Liver (tissue), 9 donors: ENCODE results near the gene STXBP4. TPM values are rescaled to one million over a fixed set of nuclear protein-coding genes. Genes with fewer than 3 reads are reported as not detected.

ENCODE experiments used
- DNase-seq: peaks from one replicate; pipeline ENCODE4 v3.0.0-alpha.2; 2017; ENCODE audit warnings: low spot score
- H3K27ac ChIP-seq, 2 donors: one replicate each; pipeline ENCODE4 v1.7.0; 2013; ENCODE audit warnings: inconsistent platforms in 2 of 2, low read length in 2 of 2, control low read depth in 1 of 2, low read depth in 1 of 2, mild to moderate bottlenecking in 1 of 2
- H3K27me3 ChIP-seq, 4 donors: one replicate each; pipeline versions ENCODE4 v1.6.1 to v1.7.0; 2013; ENCODE audit warnings: low read length in 3 of 4, inconsistent platforms in 1 of 4, mild to moderate bottlenecking in 1 of 4, moderate library complexity in 1 of 4; ENCODE audit not compliant: control insufficient read depth in 4 of 4, insufficient read depth in 4 of 4
- H3K36me3 ChIP-seq, 4 donors: one replicate each; pipeline versions ENCODE4 v1.6.1 to v1.7.0; 2013; ENCODE audit warnings: low read length in 3 of 4, mild to moderate bottlenecking in 3 of 4, low read depth in 1 of 4, moderate library complexity in 1 of 4; ENCODE audit not compliant: control insufficient read depth in 4 of 4, insufficient read depth in 3 of 4
- H3K4me1 ChIP-seq, 4 donors: one replicate each; pipeline versions ENCODE4 v1.6.1 to v1.7.0; 2013; ENCODE audit warnings: low read length in 3 of 4, mild to moderate bottlenecking in 3 of 4, moderate library complexity in 1 of 4; ENCODE audit not compliant: control insufficient read depth in 4 of 4, insufficient read depth in 4 of 4
- H3K4me3 ChIP-seq, 3 donors: one replicate each; pipeline versions ENCODE4 v1.6.1 to v1.7.0; 2013; ENCODE audit warnings: low read length in 3 of 3, control low read depth in 1 of 3, low read depth in 1 of 3, mild to moderate bottlenecking in 1 of 3
- H3K9ac ChIP-seq, 2 donors: one replicate each; pipeline ENCODE4 v1.7.0; 2013; ENCODE audit warnings: low read length in 2 of 2, mild to moderate bottlenecking in 2 of 2, moderate library complexity in 2 of 2, control low read depth in 1 of 2, low read depth in 1 of 2
- H3K9me3 ChIP-seq, 4 donors: one replicate each; pipeline versions ENCODE4 v1.6.1 to v1.7.0; 2013; ENCODE audit warnings: low read length in 3 of 4; ENCODE audit not compliant: control insufficient read depth in 4 of 4
- EGR1 ChIP-seq, 2 donors: IDR thresholded peaks; 2 replicates each; pipeline ENCODE4 v1.6.1; 2016 to 2018; ENCODE audit warnings: antibody characterized with exemption in 2 of 2, low read depth in 2 of 2
- FOXA1 ChIP-seq: IDR thresholded peaks from 2 replicates; pipeline ENCODE4 v1.6.1; 2016; ENCODE audit warnings: antibody characterized with exemption
- GABPA ChIP-seq, 2 donors: IDR thresholded peaks in 1 of 2; conservative IDR thresholded peaks in 1 of 2; 2 replicates each; pipeline ENCODE4 v1.6.1; 2016; ENCODE audit warnings: antibody characterized with exemption in 2 of 2, mild to moderate bottlenecking in 1 of 2, moderate library complexity in 1 of 2
- HNF4A ChIP-seq, 2 donors: conservative IDR thresholded peaks; 2 replicates each; pipeline ENCODE4 v1.6.1; 2016; ENCODE audit warnings: antibody characterized with exemption in 2 of 2, mild to moderate bottlenecking in 2 of 2
- HNF4G ChIP-seq: IDR thresholded peaks from 2 replicates; pipeline ENCODE4 v1.6.1; 2016; ENCODE audit warnings: antibody characterized with exemption
- JUND ChIP-seq, 2 donors: IDR thresholded peaks; 2 replicates each; pipeline ENCODE4 v1.6.1; 2016; ENCODE audit warnings: antibody characterized with exemption in 2 of 2
- RAD21 ChIP-seq, 2 donors: IDR thresholded peaks; 2 replicates each; pipeline ENCODE4 v1.6.1; 2016; ENCODE audit warnings: antibody characterized with exemption in 2 of 2, mild to moderate bottlenecking in 2 of 2
- RXRA ChIP-seq, 2 donors: IDR thresholded peaks; 2 replicates each; pipeline ENCODE4 v1.6.1; 2017 to 2018; ENCODE audit warnings: antibody characterized with exemption in 2 of 2, mild to moderate bottlenecking in 1 of 2
- SP1 ChIP-seq: IDR thresholded peaks from 2 replicates; pipeline ENCODE4 v1.6.1; 2018; ENCODE audit warnings: antibody characterized with exemption, mild to moderate bottlenecking
- TAF1 ChIP-seq: conservative IDR thresholded peaks from 2 replicates; pipeline ENCODE4 v1.6.1; 2016; ENCODE audit warnings: antibody characterized with exemption, mild to moderate bottlenecking
- WGBS: extraction: QIAGEN DNeasy Blood & Tissue Kit; methylation state at CpG from one replicate; pipeline ENCODE4 v1.1.7; 2013; 5-methylcytosine and 5-hydroxymethylcytosine counted together
- polyA plus RNA-seq, 2 donors: library from polyadenylated mRNA; stranded (reverse) in 1 of 2; unstranded in 1 of 2; fragments of 200-250 nt in 1 of 2; fragments of >200 nt in 1 of 2; fragmentation: Nextera tagmentation in 1 of 2; extraction: Ambion mirVana in 1 of 2; gene quantifications; one replicate each; pipeline versions ENCODE4 v1.2.1 to v1.2.3, GENCODE V29; 2013 to 2015
- total RNA-seq, 2 donors: library from RNA; depleted of rRNA; stranded (reverse); fragments of >200 nt; gene quantifications; one replicate each; pipeline ENCODE4 v1.2.3, GENCODE V29; 2014
- TF ChIP-seq, protein P1 (sequence below): fragments of 150-350 bp; IDR thresholded peaks from 2 replicates; pipeline ENCODE4 v1.5.1; 2017; ENCODE audit warnings: improper control_type of control experiment, low read depth, low read length; ENCODE audit not compliant: missing input control
- TF ChIP-seq, protein P2 (sequence below): IDR thresholded peaks from 2 replicates; pipeline ENCODE4 v1.6.1; 2016; ENCODE audit warnings: antibody characterized with exemption
- TF ChIP-seq, protein P3 (sequence below): IDR thresholded peaks from 2 replicates; pipeline ENCODE4 v1.6.1; 2016; ENCODE audit warnings: antibody characterized with exemption, mild to moderate bottlenecking
- TF ChIP-seq, protein P4 (sequence below): IDR thresholded peaks from 2 replicates; pipeline ENCODE4 v1.6.1; 2016; ENCODE audit warnings: antibody characterized with exemption
- donor health status: healthy.
- donor health status: healthy.
- donor health status: healthy.
- donor health status: healthy.
- donor health status: healthy.

The STXBP4 gene
- total and polyA plus RNA-seq, 4 donors = 1.5 to 12.6 (median 3.5) TPM

DNA sequence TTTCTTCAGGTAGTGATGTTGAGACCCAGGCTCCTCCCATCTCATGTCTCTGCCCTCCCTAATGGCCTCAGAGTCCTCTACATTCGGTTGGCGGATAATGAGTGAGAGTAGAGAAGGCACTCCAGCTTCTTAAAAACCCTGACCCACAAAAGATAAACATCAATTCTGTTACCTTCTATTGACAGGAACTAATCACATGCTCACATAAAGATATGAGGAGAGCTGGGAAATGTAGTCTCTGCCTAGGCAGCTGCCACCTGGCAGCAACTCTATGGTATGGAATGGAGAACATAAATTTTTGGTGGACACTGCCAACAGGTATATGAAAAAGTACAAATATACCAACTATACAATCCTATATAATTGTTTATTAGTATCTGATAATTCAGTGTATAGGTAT lies 185.5 kb downstream of the STXBP4 start:
- Histone ChIP-seq H3K4me3 (no peak overlapping the region), H3K9ac (no peak overlapping the region), H3K27me3 (no peaks in the 10 kb centered on the region), H3K4me1 (peaks cover 0 to 32% (median 27%) of the 10 kb centered on the region in 4 donors), H3K9me3 (no peaks in the 10 kb centered on the region), H3K27ac (no peak overlapping the region), H3K36me3 (no peaks in the 10 kb centered on the region)
- WGBS = 79% methylated on average over 2 of the region's 2 CpGs
- no peak for DNase-seq
- TF ChIP-seq HNF4A (conservative IDR thresholded peaks at IDR 0.05) = no peak
- TF ChIP-seq EGR1 (IDR thresholded peaks at IDR 0.05; ENCODE audit: low read depth in 2 of 2) = no peak
- no peak for TF ChIP-seq JUND (IDR thresholded peaks at IDR 0.05)
- no peak for TF ChIP-seq RXRA (IDR thresholded peaks at IDR 0.05)
- TF ChIP-seq FOXA1 = no peak
- TF ChIP-seq, protein P1, sequence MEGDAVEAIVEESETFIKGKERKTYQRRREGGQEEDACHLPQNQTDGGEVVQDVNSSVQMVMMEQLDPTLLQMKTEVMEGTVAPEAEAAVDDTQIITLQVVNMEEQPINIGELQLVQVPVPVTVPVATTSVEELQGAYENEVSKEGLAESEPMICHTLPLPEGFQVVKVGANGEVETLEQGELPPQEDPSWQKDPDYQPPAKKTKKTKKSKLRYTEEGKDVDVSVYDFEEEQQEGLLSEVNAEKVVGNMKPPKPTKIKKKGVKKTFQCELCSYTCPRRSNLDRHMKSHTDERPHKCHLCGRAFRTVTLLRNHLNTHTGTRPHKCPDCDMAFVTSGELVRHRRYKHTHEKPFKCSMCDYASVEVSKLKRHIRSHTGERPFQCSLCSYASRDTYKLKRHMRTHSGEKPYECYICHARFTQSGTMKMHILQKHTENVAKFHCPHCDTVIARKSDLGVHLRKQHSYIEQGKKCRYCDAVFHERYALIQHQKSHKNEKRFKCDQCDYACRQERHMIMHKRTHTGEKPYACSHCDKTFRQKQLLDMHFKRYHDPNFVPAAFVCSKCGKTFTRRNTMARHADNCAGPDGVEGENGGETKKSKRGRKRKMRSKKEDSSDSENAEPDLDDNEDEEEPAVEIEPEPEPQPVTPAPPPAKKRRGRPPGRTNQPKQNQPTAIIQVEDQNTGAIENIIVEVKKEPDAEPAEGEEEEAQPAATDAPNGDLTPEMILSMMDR = no peak
- TF ChIP-seq GABPA (IDR thresholded peaks at IDR 0.05 in 1 of 2, conservative IDR thresholded peaks at IDR 0.05 in 1 of 2) = no peak
- TF ChIP-seq HNF4G = no peak
- TF ChIP-seq TAF1 = no peak
- TF ChIP-seq, protein P2, sequence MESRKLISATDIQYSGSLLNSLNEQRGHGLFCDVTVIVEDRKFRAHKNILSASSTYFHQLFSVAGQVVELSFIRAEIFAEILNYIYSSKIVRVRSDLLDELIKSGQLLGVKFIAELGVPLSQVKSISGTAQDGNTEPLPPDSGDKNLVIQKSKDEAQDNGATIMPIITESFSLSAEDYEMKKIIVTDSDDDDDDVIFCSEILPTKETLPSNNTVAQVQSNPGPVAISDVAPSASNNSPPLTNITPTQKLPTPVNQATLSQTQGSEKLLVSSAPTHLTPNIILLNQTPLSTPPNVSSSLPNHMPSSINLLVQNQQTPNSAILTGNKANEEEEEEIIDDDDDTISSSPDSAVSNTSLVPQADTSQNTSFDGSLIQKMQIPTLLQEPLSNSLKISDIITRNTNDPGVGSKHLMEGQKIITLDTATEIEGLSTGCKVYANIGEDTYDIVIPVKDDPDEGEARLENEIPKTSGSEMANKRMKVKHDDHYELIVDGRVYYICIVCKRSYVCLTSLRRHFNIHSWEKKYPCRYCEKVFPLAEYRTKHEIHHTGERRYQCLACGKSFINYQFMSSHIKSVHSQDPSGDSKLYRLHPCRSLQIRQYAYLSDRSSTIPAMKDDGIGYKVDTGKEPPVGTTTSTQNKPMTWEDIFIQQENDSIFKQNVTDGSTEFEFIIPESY = no peak
- TF ChIP-seq, protein P3, sequence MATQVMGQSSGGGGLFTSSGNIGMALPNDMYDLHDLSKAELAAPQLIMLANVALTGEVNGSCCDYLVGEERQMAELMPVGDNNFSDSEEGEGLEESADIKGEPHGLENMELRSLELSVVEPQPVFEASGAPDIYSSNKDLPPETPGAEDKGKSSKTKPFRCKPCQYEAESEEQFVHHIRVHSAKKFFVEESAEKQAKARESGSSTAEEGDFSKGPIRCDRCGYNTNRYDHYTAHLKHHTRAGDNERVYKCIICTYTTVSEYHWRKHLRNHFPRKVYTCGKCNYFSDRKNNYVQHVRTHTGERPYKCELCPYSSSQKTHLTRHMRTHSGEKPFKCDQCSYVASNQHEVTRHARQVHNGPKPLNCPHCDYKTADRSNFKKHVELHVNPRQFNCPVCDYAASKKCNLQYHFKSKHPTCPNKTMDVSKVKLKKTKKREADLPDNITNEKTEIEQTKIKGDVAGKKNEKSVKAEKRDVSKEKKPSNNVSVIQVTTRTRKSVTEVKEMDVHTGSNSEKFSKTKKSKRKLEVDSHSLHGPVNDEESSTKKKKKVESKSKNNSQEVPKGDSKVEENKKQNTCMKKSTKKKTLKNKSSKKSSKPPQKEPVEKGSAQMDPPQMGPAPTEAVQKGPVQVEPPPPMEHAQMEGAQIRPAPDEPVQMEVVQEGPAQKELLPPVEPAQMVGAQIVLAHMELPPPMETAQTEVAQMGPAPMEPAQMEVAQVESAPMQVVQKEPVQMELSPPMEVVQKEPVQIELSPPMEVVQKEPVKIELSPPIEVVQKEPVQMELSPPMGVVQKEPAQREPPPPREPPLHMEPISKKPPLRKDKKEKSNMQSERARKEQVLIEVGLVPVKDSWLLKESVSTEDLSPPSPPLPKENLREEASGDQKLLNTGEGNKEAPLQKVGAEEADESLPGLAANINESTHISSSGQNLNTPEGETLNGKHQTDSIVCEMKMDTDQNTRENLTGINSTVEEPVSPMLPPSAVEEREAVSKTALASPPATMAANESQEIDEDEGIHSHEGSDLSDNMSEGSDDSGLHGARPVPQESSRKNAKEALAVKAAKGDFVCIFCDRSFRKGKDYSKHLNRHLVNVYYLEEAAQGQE = no peak
- TF ChIP-seq RAD21 (IDR thresholded peaks at IDR 0.05) = no peak
- no peak for TF ChIP-seq SP1
- TF ChIP-seq, protein P4, sequence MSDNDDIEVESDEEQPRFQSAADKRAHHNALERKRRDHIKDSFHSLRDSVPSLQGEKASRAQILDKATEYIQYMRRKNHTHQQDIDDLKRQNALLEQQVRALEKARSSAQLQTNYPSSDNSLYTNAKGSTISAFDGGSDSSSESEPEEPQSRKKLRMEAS = no peak

DNA sequence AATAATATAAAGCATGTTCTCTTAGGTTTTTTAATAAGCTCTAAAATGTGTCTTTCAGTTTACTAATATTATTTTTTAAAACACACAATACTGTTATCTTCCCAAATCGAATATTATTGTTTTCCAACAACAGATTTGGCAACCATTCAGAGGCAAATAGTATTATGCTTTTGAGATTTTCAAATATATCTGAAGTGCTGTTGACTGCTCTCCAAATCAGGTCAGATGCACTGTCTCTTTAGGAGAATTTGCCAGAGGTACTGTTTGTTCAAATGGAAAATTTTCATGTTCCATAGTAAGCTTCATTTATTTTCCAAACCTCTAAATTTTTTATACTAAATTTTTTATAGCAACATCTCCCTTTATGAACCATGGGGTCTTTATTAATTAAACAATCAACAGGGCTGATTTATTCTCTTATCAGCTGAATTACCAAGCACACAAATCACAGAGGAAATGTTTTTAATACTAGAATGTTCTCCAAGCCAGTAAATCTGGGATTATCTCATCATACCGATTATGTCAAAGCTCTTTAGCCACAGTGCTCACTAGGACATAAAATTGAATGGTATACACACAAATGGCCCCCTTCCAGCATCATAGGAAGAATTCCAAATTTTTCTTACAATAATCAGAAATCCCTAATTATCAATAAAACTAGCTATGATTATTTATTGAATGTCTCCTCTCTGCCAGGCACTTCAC lies 187.4 kb downstream of the STXBP4 start:
- DNase-seq = no peak
- H3K4me3 ChIP-seq = no peak overlapping the region
- no peak overlapping the region for H3K9ac ChIP-seq
- no peak overlapping the region for H3K27ac ChIP-seq
- H3K27me3 ChIP-seq = no peaks in the 10 kb centered on the region
- no peaks in the 10 kb centered on the region for H3K9me3 ChIP-seq
- H3K36me3 ChIP-seq = no peaks in the 10 kb centered on the region
- TF ChIP-seq RAD21 (IDR thresholded peaks at IDR 0.05) = no peak
- TF ChIP-seq HNF4G = no peak
- TF ChIP-seq GABPA (IDR thresholded peaks at IDR 0.05 in 1 of 2, conservative IDR thresholded peaks at IDR 0.05 in 1 of 2) = no peak
- TF ChIP-seq JUND (IDR thresholded peaks at IDR 0.05) = no peak
- TF ChIP-seq, protein P3 = no peak
- peaks cover 0 to 32% (median 27%) of the 10 kb centered on the region in 4 donors for H3K4me1 ChIP-seq
- WGBS = 40% methylated on average over 2 of the region's 2 CpGs
